Posterior cingulate gyrus (tissue), 11 donors: ENCODE results near the gene ACADM.
"Not testable (repeated sequence)": the region's sequence is repeated elsewhere in the genome, so short reads cannot be mapped to it uniquely, and the experiment has no call there.

ENCODE experiments used
- DNase-seq, 10 donors: peaks; one replicate each; pipeline versions ENCODE4 v3.0.0 to v3.0.0-alpha.2; 2020 to 2021; ENCODE audit warnings: mixed read lengths in 3 of 10
- intact Hi-C: fragments of 100-400 bp; cut with DNase I; formaldehyde crosslinking; loops from one replicate; pipeline ENCODE4 v1.15.1; 2023

ACADM gene

GRCh38 chr1:75724472-75725022 lies at the start of gene ACADM:
TSS of gene ACADM (plus strand) at chr1:75724709. CDS start at chr1:75724788, 79 bp downstream.
- intact Hi-C loops: loop anchor here (1.0 kb wide), 1 partner anchor 61 kb away; no protein-coding TSS in a partner anchor
- DNase-seq: peak; percentile 82 to 98 (median 86)

DNA sequence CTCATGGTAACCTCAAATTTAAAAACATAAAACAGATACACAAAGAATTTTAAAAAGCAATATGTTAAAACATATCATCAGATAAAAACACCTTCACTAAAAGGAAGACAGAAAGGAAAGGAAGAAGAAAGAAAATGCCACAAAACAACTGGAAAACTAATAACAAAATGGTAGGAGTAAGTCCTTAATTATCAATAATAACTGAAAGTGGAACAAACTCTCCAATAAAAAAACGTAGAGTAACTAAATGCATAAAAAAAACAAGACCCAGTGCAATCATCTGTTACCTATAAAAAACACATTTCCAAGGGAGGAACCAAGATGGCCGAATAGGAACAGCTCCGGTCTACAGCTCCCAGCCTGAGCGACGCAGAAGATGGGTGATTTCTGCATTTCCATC lies 47.1 kb upstream of the ACADM start:
- intact Hi-C loops: no loop called here
- DNase-seq: no peak

GRCh38 chr1:75677964-75678363 lies 46.5 kb upstream of the ACADM start:
- DNase-seq, intact Hi-C loops: not testable (repeated sequence)

DNA sequence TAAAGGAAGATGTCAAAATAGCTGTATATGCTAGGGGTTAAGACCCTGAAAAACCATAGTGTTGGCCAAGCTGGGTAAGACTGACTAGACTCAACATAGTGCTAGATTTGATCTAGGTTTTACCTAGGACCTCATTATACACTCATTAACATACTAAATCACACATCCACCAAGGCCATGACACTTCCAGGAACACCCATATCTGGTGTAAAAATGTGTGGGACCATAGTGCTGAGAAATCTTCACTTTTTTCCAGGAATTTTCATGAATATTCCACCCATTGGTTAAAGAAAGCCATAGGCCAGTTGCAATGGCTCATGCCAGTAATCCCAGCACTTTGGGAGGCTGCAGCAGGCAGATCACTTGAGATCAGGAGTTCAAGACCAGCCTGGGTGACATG lies 34.0 kb upstream of the ACADM start:
- DNase-seq: no peak
- intact Hi-C loops: no loop called here

DNA sequence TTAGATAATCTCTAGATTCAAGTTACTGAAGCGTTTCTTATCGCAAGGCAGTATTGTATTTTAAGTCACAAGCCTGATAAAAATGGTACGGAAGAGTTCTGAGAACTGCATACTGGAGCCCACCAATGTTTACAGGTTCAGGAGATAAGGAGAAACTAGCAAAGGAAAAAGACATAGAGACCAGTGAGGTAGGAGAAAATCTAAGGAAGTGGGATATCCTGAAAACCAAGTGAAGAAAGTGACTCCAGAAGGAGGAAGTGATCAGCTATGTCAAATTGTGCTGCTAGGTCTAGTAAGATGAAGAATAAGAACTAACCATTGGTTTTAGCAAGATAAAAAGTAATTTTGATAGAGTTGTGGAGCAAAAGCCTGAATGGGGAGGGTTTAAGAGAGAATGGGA lies 31.0 kb upstream of the ACADM start:
- intact Hi-C loops: no loop called here
- DNase-seq: no peak

- DNase-seq: no peak
- intact Hi-C loops: no loop called here
These were observed 28.5 kb upstream of the ACADM start for GRCh38 chr1:75696000-75696399.

DNA sequence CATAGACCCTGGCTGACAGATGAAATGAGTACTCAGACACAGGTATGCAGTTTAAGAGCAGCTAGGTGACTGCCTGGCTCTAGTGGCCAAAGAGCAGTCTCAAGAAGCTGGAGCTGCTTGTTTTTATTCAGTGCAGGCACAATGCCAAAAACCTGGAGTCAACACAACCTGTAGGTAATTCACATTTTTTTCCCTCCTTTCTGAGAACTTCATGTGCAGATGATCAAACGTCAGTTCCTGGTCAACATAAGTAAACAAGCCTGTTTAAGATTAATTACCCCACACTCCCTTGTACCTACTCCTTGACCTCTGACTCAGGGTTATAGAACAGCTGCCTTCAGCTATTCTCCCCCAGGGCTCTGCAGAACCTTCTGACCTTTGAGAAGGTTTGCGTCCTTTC lies 17.3 kb upstream of the ACADM start:
- intact Hi-C loops: no loop called here
- no peak for DNase-seq

DNA sequence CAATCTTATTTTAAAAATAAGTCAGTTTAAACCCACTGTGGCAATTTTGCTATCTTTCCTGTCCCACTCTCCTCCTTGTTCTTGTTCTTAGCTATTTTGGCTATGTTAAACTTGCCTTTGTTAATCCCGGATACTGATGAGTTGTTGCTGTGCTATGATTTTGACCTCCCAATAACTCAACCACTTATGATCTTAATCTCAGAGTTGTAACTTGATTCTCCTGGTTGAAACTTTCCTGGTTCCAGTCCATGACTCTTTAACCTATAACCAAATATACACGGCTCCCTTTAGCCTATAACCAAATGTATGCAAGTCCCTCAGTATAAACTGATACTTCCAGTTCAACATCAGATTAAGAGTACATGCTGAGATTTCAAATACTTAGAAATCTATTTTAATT lies 15.6 kb upstream of the ACADM start:
- DNase-seq: no peak
- intact Hi-C loops: no loop called here

GRCh38 chr1:75710832-75711231 lies 13.7 kb upstream of the ACADM start:
- DNase-seq: no peak
- intact Hi-C loops: no loop called here

DNA sequence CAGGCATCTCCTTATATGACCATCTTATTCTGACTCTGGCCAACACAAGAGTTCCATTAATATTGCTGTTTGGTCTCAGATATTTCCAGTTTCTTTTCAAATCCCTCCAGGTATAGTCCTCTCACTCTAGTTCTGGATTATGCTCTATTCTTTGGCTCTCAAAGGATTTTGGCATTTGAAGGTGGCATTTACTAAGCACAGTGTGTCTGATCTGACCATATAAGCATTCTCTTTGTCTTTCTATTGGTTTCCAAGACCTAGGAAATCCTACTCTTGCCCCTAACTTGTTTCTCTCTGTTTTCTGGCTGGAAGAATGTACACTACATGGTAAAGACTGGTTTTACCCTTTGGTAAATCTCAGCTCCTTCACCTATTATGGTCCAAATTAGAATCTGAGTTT lies 12.7 kb upstream of the ACADM start:
- DNase-seq: no peak
- intact Hi-C loops: no loop called here

DNA sequence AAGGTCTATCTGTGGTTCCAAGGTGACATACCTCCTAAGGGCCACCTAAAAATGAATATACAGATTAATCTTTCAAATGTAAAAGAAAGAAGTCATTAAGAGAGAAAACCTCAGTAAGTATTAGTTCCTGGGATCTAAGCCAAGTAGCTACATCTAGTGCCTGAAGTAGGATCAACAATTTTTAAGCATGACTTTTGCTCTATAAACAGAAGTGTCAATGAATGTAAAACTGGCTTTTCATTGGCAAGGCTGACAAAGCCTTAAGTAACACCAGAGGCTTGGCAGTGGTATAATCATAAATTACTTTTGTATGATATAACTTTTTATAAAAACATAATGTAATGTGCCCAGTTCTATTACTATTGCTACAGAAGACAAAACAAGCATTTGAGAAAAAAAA lies 12.2 kb upstream of the ACADM start:
- intact Hi-C loops: no loop called here
- DNase-seq: no peak

DNA sequence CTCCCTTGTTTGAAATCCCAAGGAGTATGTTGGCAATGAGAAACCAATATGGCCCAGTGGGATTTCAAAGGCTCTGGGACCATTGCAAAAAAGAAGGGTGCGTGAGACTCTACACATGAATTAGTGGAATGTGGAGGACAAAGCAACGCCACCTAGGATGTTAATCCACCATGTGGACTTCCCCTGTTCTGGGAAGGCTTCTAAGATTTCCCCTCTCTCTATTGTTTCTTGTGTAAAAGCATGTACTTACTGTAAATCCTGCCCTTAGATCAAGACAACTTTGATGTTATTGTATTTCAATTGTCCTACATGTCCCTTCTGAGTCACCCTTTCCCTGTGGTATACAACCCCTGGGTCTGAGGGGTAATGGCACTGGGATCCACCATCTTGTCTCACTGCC lies 4.7 kb upstream of the ACADM start:
- no peak for DNase-seq
- intact Hi-C loops: no loop called here

DNA sequence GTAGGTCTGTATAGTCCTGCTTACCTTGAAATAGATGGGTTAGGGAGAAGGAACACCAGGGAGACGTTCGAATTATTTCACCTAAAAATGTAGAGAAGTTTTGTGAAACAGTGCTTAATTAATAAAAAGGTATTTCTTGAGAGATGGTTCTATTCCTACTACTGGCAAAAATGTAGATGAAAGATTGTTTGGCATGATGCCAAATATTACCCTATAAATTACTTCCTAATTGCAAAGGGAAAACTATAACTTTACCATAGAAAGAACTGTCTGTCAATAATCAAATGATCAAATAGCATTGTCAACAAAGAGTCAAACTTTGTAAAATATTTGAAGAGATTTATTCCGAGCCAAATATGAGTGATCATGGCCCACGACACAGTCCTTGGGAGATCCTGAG lies 4.2 kb upstream of the ACADM start:
- DNase-seq: no peak
- intact Hi-C loops: no loop called here

DNA sequence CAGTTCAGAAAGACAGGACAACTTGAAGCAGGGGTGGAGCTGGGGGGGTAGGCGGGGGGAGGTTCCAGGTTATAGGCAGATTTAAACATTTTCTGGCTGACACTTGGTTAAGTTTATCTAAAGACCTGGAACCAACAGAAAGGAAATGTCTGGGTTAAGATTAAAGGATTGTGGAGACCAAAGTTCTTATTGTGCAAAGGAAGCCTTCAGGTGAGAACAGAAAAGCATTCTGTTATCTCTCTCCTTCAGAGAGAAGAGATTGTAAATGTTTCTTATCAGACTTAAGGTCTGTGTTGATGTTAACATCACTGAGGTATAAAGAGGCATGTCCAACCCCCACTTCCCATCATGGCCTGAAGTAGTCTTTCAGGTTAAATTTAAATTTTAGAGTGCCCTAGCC lies 3.7 kb upstream of the ACADM start:
- intact Hi-C loops: no loop called here
- no peak for DNase-seq

- intact Hi-C loops, DNase-seq: not testable (repeated sequence)
These were observed 2.3 kb upstream of the ACADM start for GRCh38 chr1:75722246-75722645.

DNA sequence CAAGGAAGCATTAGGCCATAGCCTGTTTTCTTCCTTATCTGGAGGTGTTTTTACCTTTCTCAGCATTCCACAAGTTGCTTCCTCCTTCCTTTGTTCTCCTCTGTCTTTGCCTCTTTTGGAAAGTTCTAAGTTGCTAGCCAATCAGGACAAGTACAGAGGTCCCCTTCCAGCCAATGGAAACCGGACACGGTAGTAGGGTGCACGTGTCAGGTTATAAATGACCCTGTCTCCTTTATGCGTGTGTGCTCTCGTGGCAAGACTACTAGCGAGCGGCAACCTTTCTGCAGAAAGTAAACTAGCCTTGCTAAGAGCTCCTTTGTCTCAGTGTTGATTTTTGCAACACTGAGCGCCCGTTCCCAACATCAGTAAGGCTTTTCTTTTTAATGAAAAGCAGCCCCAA lies 1.5 kb upstream of the ACADM start:
- intact Hi-C loops: no loop called here
- no peak for DNase-seq

- intact Hi-C loops: loop anchor here (1.0 kb wide), 1 partner anchor 61 kb away; no protein-coding TSS in a partner anchor
- peak; percentile 72 to 97 (median 81) for DNase-seq
These were observed 479 bp upstream of the ACADM start for GRCh38 chr1:75723989-75724471.

- intact Hi-C loops: no loop called here
- DNase-seq: no peak
These were observed 757 bp downstream of the ACADM start for GRCh38 chr1:75725266-75725665.

GRCh38 chr1:75725861-75726361 lies 1.4 kb downstream of the ACADM start:
- no peak for DNase-seq
- intact Hi-C loops: no loop called here

- intact Hi-C loops: no loop called here
- no peak for DNase-seq
These were observed 3.1 kb downstream of the ACADM start for GRCh38 chr1:75727571-75727970.

DNA sequence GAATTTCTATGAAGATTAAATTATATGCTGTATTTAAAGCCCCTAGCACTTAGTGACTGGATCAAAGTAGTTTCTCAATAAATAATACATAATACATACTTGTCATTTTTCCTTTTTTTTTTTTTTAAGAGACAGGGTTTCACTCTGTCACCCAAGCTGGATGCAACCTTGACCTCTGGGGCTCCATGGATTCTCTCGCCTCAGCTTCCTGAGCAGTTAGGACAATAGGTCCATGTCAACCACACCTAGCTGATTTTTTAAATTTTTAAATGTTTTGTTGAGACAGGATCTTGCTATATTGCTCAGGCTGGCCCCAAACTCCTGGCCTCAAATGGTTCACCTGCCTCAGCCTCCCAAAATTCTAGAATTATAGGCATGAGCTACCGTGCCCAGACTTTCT lies 5.9 kb downstream of the ACADM start:
- intact Hi-C loops: no loop called here
- no peak for DNase-seq

DNA sequence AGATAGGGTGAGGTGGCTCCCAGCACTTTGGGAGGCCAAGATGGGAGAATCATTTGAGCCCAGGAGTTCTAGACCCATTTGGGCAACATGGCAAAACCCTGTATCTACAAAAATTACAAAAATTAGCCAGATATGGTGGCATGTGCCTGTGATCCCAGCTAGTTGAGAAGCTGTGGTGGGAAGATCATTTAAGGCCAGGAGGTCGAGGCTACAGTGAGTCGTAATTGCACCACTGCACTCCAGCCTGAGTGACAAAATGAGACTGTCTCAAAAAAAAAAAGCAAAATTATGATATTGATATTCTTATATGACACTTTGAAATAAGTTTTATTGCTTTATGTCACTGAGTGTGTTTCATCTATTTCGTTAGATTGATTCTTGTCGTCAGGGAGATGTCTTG lies 7.4 kb downstream of the ACADM start:
- no peak for DNase-seq
- intact Hi-C loops: no loop called here

DNA sequence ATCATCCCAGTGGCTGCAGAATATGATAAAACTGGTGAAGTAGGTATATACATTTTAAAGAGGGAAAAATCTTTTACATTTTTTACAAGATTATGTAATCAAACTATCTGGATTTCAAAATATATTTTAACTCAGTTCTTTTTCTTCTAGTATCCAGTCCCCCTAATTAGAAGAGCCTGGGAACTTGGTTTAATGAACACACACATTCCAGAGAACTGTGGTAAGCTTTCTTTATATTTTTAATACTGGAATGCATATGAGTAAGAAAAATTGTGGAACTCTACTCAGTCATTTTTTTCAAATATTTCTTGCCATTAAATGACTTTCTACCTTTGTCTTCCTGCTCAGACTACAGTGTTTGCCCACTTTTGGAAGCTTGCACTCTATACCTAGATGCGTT lies 8.2 kb downstream of the ACADM start:
- intact Hi-C loops: no loop called here
- no peak for DNase-seq
